HepG2 (cell line): ENCODE measurements around the gene ZNRF3. TPM values are rescaled to one million over a fixed set of nuclear protein-coding genes. Genes with fewer than 3 reads are reported as not detected.

ENCODE experiments used
- BATF2 ChIP-seq: sonication (generic); formaldehyde crosslinking; IDR thresholded peaks from 2 replicates; pipeline ENCODE4 v1.8.0; 2022; ENCODE audit warnings: mild to moderate bottlenecking, missing genetic modification reagents, moderate library complexity
- BCL6 ChIP-seq: IDR thresholded peaks from 2 replicates; pipeline ENCODE4 v1.6.1; 2016; ENCODE audit warnings: missing genetic modification reagents, missing compliant biosample characterization
- CREB1 ChIP-seq, 2 experiments: fragments of 450-650 bp in 1 of 2; IDR thresholded peaks; 2 replicates each; pipeline ENCODE4 v1.6.1; 2016 to 2017; ENCODE audit warnings: control low read depth in 1 of 2, mild to moderate bottlenecking in 1 of 2, missing compliant biosample characterization in 1 of 2, missing genetic modification characterization in 1 of 2
- DMAP1 ChIP-seq: IDR thresholded peaks from 2 replicates; pipeline ENCODE4 v1.6.1; 2016
- FOXP4 ChIP-seq: sonication (generic); formaldehyde crosslinking; IDR thresholded peaks from 2 replicates; pipeline ENCODE4 v1.4.0; 2020; ENCODE audit warnings: missing genetic modification reagents
- GPBP1L1 ChIP-seq: sonication (generic); formaldehyde crosslinking; IDR thresholded peaks from 2 replicates; pipeline ENCODE4 v1.5.0; 2020; ENCODE audit warnings: mild to moderate bottlenecking, missing genetic modification reagents
- KLF9 ChIP-seq: IDR thresholded peaks from 2 replicates; pipeline ENCODE4 v1.6.1; 2016; ENCODE audit warnings: low read depth
- MEIS2 ChIP-seq: sonication (generic); formaldehyde crosslinking; IDR thresholded peaks from 2 replicates; pipeline ENCODE4 v1.9.0; 2021; ENCODE audit warnings: mild to moderate bottlenecking, missing genetic modification reagents
- PREB ChIP-seq: sonication (generic); formaldehyde crosslinking; IDR thresholded peaks from 2 replicates; pipeline ENCODE4 v1.4.0; 2020; ENCODE audit warnings: missing genetic modification reagents
- RNF219 ChIP-seq: sonication (generic); formaldehyde crosslinking; IDR thresholded peaks from 2 replicates; pipeline ENCODE4 v1.5.0; 2020; ENCODE audit warnings: mild to moderate bottlenecking, missing genetic modification reagents
- TAF1 ChIP-seq: sonication (generic); formaldehyde crosslinking; IDR thresholded peaks from 2 replicates; pipeline ENCODE4 v1.4.0; 2020; ENCODE audit warnings: missing genetic modification reagents
- ZNF598 ChIP-seq: sonication (generic); formaldehyde crosslinking; IDR thresholded peaks from 2 replicates; pipeline ENCODE4 v1.5.1; 2020; ENCODE audit warnings: mild to moderate bottlenecking, missing genetic modification reagents, borderline replicate concordance
- ZNF761 ChIP-seq: sonication (generic); formaldehyde crosslinking; conservative IDR thresholded peaks from 2 replicates; pipeline ENCODE4 v1.4.0; 2020; ENCODE audit warnings: mild to moderate bottlenecking, missing genetic modification reagents
- polyA plus RNA-seq, 8 experiments: library from polyadenylated mRNA; depleted of rRNA in 3 of 8; stranded (reverse) in 7 of 8; unstranded in 1 of 8; fragments of >200 nt; fragmentation: Illumina TruSeq in 4 of 8; extraction: Trizol in 4 of 8; gene quantifications; 2 replicates each; pipeline versions ENCODE4 v1.2.1 to v1.2.3, GENCODE V29; 2011 to 2016; ENCODE audit warnings: low read depth in 4 of 8, missing spikeins in 1 of 8, mixed read lengths in 1 of 8; ENCODE audit not compliant: insufficient read depth in 1 of 8
- total RNA-seq, 5 experiments: library from RNA; depleted of rRNA; stranded (reverse); fragments of >200 nt; fragmentation: Illumina TruSeq; extraction: Trizol; gene quantifications; 2 replicates each; pipeline ENCODE4 v1.2.3, GENCODE V29; 2016; ENCODE audit warnings: low read depth in 1 of 5
- TF ChIP-seq, protein P1 (sequence below): sonication (generic); formaldehyde crosslinking; IDR thresholded peaks from 2 replicates; pipeline ENCODE4 v1.8.0; 2022; ENCODE audit warnings: missing genetic modification reagents, mild to moderate bottlenecking, borderline replicate concordance
- TF ChIP-seq, protein P2 (sequence below), 2 experiments: sonication (generic) in 1 of 2; formaldehyde crosslinking in 1 of 2; IDR thresholded peaks; 2 replicates each; pipeline versions ENCODE4 v1.4.0 to v1.6.1; 2016 to 2020; ENCODE audit warnings: borderline replicate concordance in 1 of 2, low read depth in 1 of 2, mild to moderate bottlenecking in 1 of 2, missing genetic modification reagents in 1 of 2

ZNRF3 gene
- total and polyA plus RNA-seq, 2 of the 13 experiments (the other 11 are each of a cell fraction or from before 2014, with no cell fraction given) = 20.3 to 36.7 TPM

DNA sequence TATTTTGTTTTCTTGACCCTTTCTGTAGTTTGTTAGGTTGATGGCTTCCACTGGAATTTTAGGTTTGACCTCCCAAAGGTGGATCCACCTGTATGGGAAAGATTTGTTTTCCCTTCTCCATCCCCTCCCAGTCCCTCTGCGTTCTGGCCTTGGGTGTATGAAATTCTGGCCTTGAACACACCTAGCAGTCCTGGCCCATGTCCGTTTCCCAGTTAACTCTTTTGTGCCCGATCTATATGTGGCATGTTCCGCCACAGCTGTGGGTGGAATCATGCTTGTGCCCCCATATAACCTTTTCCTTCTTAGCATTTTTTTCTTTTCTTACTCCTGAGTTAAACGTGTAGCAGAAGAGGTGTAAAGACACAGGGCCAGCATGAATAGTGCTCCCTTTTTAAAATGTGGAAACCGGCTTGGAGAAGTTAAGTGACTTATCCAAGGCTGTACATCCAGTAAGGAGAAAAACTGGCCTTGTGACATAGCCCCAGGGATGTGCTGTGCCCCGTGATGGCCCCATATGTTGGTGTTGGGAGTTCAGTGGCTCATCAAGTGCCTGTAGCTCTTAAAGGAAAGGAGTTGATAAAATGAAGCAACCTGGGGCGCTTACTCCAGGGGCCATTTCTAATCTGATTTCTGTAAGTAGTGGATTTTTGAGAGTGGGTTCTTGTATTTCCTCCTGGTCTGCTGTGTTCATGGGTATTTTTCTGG is 39.3 kb downstream of the ZNRF3 start (continued):
- TF ChIP-seq BCL6 (CRISPR knock-in tag) (peak; percentile 38; the same call in 1 of the 2 replicates), MEIS2 (no peak), BATF2 (no peak), ZNF598 (CRISPR knock-in tag) (no peak), PREB (CRISPR knock-in tag) (no peak), KLF9 (no peak), RNF219 (no peak), GPBP1L1 (CRISPR knock-in tag) (no peak), TAF1 (CRISPR knock-in tag) (no peak; the same call in 1 of the 2 replicates), ZNF761 (no peak), FOXP4 (CRISPR knock-in tag) (peak; percentile 78), DMAP1 (peak; percentile 39; the same call in 1 of the 2 replicates), CREB1 (IDR thresholded peaks at IDR 0.05) (no peak), CREB1 (CRISPR knock-in tag; IDR thresholded peaks at IDR 0.05) (no peak)
- TF ChIP-seq, protein P1, sequence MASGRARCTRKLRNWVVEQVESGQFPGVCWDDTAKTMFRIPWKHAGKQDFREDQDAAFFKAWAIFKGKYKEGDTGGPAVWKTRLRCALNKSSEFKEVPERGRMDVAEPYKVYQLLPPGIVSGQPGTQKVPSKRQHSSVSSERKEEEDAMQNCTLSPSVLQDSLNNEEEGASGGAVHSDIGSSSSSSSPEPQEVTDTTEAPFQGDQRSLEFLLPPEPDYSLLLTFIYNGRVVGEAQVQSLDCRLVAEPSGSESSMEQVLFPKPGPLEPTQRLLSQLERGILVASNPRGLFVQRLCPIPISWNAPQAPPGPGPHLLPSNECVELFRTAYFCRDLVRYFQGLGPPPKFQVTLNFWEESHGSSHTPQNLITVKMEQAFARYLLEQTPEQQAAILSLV (CRISPR knock-in tag) = no peak
- TF ChIP-seq, protein P2, sequence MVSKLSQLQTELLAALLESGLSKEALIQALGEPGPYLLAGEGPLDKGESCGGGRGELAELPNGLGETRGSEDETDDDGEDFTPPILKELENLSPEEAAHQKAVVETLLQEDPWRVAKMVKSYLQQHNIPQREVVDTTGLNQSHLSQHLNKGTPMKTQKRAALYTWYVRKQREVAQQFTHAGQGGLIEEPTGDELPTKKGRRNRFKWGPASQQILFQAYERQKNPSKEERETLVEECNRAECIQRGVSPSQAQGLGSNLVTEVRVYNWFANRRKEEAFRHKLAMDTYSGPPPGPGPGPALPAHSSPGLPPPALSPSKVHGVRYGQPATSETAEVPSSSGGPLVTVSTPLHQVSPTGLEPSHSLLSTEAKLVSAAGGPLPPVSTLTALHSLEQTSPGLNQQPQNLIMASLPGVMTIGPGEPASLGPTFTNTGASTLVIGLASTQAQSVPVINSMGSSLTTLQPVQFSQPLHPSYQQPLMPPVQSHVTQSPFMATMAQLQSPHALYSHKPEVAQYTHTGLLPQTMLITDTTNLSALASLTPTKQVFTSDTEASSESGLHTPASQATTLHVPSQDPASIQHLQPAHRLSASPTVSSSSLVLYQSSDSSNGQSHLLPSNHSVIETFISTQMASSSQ (IDR thresholded peaks at IDR 0.05; ENCODE audit: low read depth) = 0 out of 2 replicates have a peak, but pooled peaks have one; percentile 32
- TF ChIP-seq, protein P2 (CRISPR knock-in tag; IDR thresholded peaks at IDR 0.05; ENCODE audit: borderline replicate concordance) = 0 out of 2 replicates have a peak, but pooled peaks have one; percentile 36
